NK-92 treated with Interleukin-12 subunit alpha and Interleukin-12 subunit beta, amount 100 ng/mL, for 24 hours (cell line): Measurements from ENCODE around the gene TMEM39A.

Experiments
- DNase-seq: peaks from one replicate; lab custom pipeline; 2025; lab: John Stamatoyannopoulos, UW

TMEM39A gene

GRCh38 chr3:119453822-119454221 lies 9.6 kb downstream of the TMEM39A start:
- no peak for DNase-seq

- no peak for DNase-seq
Measured at GRCh38 chr3:119444590-119444989, 18.8 kb downstream of the TMEM39A start.

- no peak for DNase-seq
Measured at GRCh38 chr3:119443179-119443578, 20.2 kb downstream of the TMEM39A start.

- no peak for DNase-seq
Measured at GRCh38 chr3:119437691-119438258, 25.6 kb downstream of the TMEM39A start.

- DNase-seq, result no peak
Measured at GRCh38 chr3:119436977-119437376, 26.4 kb downstream of the TMEM39A start.

DNA sequence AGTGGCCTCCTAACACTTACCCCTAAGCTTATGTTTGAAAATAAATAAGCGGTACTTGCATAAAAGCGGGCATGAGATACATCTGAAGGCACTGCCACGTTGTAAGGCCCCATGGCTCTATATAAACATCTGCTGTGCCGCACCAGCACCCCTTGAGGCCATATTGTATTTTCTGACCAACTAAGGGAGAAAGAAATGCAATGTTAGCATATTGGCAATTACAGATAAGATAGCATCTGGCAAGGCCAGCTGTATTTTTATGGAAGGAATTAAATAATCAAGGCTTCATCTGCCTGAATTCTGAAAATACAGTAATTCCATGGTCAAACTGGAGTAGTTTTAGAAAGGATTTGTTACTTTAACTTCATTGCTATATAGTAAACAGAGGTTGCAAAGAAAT lies 28.7 kb downstream of the TMEM39A start:
- DNase-seq, result no peak

DNA sequence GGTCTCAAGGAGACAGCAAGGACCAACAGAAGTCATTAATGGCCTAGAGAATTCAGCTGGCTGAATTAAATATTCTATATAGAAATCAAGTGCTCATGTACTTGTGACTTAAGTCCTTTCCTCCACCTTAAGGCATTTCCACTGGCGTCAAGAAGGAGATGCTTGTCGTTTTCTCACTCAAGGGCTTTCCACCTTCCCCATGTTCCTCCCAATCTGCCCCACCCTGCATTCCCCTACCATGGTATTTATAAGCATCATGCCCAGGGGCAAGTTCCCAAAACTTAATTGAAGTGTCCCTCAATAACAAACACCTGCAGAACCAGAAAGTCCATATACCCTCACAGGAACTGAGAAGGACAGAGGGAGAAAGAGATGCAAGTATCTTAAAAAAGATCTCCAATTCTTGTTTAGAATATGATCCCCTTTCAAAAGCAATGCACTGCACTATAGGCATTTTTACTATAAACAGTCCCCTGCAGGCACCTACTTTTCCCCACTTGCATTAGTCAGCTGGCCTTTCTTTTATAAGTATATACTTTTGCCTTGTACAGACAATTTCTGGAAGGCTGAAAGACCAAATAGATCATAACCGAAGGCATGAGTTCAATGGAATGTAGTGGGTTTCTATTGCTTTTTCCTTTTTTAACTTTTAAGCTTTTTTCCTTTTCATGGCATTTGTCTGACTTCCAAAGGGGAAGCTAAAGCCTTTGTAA lies 29.6 kb downstream of the TMEM39A start:
- DNase-seq, result no peak

DNA sequence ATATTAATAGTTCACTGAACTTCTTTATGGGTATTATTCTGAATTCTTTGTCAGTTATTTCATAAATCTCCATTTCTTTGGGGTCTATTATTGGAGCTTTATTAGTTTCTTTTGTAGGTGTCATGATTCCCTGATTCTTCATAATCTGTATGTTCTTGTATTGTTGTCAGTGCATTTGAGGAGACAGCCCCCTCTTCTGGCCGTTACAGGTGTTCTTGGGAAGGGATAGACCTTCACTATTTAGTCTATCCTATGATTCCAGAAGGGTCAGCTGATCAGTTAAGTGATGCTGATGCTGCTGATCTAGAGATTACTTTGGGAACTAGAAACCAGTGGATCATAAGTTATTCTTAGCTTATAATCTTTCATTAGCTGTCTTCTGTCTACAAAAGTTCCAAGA lies 34.9 kb downstream of the TMEM39A start:
- DNase-seq, result no peak

GRCh38 chr3:119427669-119428068 lies 35.7 kb downstream of the TMEM39A start:
- no peak for DNase-seq

GRCh38 chr3:119420196-119420595 lies 43.2 kb downstream of the TMEM39A start:
- DNase-seq, result no peak

DNA sequence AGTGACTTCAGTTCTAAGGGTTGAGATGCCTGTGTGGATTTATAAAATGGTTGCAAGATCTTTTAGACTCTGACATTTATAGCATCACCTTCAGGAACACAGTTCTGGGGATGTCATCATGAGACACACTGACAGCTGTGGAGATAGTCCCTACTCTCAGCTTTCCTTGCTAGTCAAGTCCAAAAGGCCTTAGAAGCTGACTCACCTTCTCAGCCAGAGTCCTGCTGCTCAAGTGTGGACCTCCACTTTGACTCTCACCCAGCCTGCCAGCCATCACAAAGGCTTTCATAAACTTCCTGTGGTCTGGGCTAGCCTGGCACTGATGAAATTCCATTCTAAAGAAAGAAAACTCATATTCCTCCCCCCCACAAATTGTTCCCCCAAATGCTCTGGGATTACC lies 44.8 kb downstream of the TMEM39A start:
- DNase-seq, result no peak

GRCh38 chr3:119417771-119418512 lies 45.5 kb downstream of the TMEM39A start:
- DNase-seq, result no peak

GRCh38 chr3:119416873-119417272 lies 46.5 kb downstream of the TMEM39A start:
- no peak for DNase-seq

DNA sequence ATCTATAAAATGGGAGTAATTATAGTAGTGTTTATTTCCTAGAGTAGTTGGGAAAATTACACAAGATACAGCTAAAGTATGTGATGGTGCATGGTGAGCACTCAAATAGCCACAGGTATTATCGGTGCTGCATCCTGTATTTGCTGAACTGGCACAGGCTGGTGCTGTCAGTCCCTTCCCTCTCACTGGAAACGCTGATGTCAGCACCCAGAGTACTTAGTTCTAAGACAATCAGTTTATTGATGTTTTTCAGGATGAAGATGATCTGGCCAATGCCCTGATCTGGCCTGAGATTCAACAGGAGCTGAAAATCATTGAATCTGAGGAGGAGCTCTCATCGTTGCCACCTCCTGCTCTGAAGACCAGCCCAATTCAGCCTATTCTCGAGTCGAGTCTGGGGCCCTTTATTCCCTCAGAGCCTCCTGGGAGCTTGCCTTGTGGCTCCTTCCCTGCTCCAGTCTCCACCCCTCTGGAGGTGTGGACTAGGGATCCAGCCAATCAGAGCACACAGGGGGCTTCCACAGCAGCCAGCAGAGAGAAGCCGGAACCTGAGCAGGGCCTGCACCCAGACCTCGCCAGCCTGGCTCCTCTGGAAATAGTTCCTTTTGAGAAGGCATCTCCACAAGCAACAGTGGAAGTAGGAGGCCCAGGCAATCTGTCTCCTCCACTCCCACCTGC lies 49.7 kb downstream of the TMEM39A start:
- no peak for DNase-seq

GRCh38 chr3:119409844-119410243 lies 53.6 kb downstream of the TMEM39A start:
- DNase-seq, result no peak

DNA sequence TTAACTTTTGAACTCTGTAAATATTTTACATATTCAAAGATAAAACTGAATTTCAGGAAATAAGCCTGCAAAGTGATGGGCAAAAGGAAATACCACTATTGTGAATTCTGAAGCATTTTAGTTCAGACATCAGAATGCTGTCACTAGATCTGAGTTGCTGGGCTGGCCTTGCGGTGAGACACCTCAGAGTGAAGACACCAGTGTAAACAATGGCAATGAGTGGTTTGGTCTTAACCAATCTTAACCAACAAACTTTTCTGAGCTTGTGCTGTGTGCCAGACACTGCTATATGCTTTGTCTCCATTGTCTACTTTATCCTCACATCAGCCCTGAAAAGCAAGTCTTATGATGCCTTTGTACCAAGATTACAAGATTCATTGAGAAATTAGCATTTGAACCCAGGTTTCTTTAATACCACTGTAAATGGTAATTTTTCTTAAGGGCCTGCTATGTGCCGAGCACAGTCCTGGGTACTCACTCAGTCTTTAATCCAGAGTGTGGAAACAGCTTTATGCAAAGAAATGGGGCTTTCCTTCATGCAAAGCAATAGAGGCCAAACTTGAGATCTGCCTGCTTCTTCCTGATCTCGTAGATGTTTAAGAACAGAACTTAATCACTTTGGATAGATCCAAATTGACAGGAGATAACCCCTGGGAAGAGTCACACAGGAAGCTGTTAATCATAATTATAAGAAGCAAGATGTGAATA lies 55.0 kb downstream of the TMEM39A start:
- no peak for DNase-seq

GRCh38 chr3:119405315-119405714 lies 58.1 kb downstream of the TMEM39A start:
- no peak for DNase-seq

- no peak for DNase-seq
Measured at GRCh38 chr3:119403201-119403600, 60.2 kb downstream of the TMEM39A start.

DNA sequence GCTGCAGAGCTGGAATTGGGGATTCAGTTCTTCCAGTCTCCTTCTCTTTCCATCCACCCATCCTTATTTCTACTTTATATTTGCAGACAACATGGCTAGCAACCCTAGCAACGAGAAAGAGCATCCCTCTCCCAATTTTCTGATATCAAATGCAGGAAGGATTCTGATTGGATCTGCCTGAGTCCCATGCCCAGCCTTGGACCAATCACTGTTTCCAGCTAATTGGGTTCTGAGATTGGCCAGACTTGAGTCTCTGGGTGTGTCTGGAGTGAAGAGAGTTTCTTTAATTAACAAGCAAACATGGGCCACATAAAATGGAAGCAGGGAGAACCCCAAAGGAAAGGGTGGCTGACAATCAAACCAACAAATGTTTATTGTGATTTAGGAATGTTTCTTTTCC lies 60.6 kb downstream of the TMEM39A start:
- no peak for DNase-seq

GRCh38 chr3:119401503-119402440 lies 61.6 kb downstream of the TMEM39A start:
- no peak for DNase-seq

DNA sequence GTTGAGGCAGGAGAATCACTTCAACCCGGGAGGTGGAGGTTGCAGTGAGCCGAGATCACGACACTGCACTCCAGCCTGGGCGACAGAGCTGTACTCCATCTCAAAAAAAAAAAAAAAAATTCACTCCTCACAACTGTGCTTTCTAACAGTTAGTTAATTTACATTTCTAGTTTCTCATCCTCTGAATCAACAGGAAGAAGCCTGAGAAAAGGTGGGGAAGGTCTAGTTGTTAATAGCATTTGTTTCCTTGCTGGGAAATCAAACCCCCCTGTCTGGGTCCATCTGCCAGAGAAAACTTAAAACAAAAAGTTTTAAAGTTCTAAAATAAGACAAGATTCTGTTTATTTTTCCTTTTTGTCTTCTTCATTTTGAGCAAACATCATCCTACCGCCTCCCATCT lies 62.3 kb downstream of the TMEM39A start:
- DNase-seq, result no peak
